ENCODE results near the gene TMEM45B.

Gene TMEM45B

DNA sequence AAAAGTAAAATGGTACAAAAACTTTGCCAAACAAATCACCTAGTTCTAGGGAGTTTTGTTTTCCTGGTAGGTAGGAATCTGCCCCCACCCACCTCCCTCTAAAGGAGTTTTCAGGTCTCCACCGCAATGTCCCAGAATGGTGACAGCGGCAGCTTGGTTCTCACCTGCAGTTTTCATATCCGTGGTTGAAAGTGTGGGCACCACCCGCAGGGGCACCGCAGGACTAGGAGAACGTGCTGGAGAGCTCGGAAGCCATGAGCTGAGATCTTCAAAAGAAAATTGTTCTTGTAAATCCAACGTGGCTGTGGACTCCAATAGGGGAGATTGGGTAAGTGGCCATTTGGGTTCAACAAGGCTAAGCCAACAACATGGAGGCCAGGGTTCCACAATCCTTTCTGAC, 68.9 kb downstream of the TMEM45B start:
- no peaks in the 10 kb centered on the region for H3K27me3 ChIP-seq (replicated peaks; ENCODE audit: control insufficient read depth, insufficient read depth, low read length)
- TF ChIP-seq, protein P1, sequence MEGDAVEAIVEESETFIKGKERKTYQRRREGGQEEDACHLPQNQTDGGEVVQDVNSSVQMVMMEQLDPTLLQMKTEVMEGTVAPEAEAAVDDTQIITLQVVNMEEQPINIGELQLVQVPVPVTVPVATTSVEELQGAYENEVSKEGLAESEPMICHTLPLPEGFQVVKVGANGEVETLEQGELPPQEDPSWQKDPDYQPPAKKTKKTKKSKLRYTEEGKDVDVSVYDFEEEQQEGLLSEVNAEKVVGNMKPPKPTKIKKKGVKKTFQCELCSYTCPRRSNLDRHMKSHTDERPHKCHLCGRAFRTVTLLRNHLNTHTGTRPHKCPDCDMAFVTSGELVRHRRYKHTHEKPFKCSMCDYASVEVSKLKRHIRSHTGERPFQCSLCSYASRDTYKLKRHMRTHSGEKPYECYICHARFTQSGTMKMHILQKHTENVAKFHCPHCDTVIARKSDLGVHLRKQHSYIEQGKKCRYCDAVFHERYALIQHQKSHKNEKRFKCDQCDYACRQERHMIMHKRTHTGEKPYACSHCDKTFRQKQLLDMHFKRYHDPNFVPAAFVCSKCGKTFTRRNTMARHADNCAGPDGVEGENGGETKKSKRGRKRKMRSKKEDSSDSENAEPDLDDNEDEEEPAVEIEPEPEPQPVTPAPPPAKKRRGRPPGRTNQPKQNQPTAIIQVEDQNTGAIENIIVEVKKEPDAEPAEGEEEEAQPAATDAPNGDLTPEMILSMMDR (IDR thresholded peaks at IDR 0.05; ENCODE audit: insufficient read depth, low read length, poor library complexity, severe bottlenecking) = no peak
- H3K4me3 ChIP-seq (replicated peaks; ENCODE audit: low read depth, low read length) = no peak overlapping the region
- H3K36me3 ChIP-seq (ENCODE audit: control insufficient read depth, insufficient read depth, low read length) = peaks cover 22% of the 10 kb centered on the region
- no peak for DNase-seq (ENCODE audit: extremely low read depth, insufficient read length)

DNA sequence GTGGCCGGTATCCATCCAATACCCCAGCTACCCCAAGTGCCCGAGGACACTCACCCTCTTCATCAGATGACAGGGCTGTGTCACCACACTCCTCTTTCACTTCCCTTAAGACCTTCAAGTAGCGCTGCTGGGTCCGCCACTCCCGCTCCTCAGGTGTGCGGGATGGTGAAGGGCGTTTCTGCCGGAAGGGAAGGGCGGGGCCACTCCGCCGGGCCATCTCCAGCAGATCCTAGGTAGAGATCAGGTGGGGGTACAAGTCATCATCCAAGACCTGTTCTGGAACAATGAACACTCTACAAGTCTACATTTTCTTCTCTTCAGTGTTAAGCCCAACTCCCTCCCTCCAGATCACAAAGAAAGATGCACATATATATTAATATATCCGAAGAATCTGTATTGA, 69.7 kb downstream of the TMEM45B start:
- Histone ChIP-seq H3K36me3 (ENCODE audit: control insufficient read depth, insufficient read depth, low read length) (peaks cover 20% of the 10 kb centered on the region), H3K4me3 (replicated peaks; ENCODE audit: low read depth, low read length) (no peak overlapping the region), H3K27me3 (replicated peaks; ENCODE audit: control insufficient read depth, insufficient read depth, low read length) (no peaks in the 10 kb centered on the region)
- DNase-seq (ENCODE audit: extremely low read depth, insufficient read length) = no peak
- TF ChIP-seq, protein P1 (IDR thresholded peaks at IDR 0.05; ENCODE audit: insufficient read depth, low read length, poor library complexity, severe bottlenecking) = no peak

DNA sequence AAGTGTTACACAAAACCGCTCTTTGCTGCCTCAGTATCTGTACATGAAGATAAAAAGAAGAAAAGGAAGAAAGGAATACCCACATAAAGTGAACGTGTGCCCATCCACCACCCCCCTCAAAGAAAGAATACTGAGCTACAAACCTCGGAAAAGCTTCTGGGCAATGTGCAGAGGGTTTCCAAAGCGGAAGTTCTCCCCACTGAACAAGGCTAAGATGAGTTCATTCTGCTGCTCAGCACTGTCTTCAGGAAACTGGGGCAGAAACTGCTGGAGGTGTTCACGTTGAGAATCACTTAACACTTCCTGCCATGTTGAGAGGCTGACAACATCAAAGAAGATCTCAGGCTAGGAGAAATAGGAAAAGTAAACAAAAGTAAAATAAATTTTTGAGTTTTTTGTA, 72.8 kb downstream of the TMEM45B start:
- Histone ChIP-seq H3K4me3 (replicated peaks; ENCODE audit: low read depth, low read length) (no peak overlapping the region), H3K36me3 (ENCODE audit: control insufficient read depth, insufficient read depth, low read length) (peaks cover 22% of the 10 kb centered on the region), H3K27me3 (replicated peaks; ENCODE audit: control insufficient read depth, insufficient read depth, low read length) (no peaks in the 10 kb centered on the region)
- TF ChIP-seq, protein P1 (IDR thresholded peaks at IDR 0.05; ENCODE audit: insufficient read depth, low read length, poor library complexity, severe bottlenecking) = no peak
- no peak for DNase-seq (ENCODE audit: extremely low read depth, insufficient read length)

DNA sequence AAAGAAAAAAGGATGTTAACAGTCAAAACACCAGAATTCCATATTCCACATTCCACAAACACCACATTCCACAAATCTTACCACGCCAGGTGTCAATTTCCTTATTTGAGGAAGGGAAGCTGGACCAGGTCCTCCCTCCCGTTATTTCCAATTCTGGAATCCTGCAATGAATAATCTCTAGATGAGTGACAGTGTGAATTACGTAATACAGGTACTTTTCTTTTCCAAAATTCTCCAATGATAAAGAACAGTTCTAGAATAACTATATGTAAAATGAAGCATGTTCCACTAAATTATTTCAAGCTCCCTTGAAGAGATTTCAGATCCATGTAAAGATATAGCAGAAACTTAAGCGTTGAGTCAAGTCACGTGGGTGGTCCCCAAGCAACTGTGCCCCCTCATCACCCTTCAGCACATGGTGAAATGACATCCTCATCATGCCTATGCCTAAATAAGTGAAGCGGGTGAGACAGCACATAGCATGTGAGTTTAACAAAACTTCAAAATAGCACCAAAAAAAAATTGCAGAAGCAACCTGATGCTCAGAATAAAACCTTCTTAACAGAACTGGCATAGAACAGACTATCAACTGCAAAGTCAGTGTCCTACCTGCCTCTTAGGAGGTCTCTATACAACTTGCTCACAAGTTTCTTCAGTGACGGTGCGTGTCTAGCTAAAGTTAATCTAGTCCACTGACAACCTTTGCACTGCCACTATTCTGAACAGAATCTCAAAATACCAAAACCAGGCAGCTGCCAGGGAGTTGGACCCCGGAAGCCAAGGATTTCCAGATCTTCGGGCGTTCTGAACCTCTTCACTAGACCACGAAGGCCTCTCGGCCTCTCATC, 78.9 kb downstream of the TMEM45B start:
- H3K36me3 ChIP-seq (ENCODE audit: control insufficient read depth, insufficient read depth, low read length) = peaks cover 4% of the 10 kb centered on the region
- no peak for DNase-seq (ENCODE audit: extremely low read depth, insufficient read length)

DNA sequence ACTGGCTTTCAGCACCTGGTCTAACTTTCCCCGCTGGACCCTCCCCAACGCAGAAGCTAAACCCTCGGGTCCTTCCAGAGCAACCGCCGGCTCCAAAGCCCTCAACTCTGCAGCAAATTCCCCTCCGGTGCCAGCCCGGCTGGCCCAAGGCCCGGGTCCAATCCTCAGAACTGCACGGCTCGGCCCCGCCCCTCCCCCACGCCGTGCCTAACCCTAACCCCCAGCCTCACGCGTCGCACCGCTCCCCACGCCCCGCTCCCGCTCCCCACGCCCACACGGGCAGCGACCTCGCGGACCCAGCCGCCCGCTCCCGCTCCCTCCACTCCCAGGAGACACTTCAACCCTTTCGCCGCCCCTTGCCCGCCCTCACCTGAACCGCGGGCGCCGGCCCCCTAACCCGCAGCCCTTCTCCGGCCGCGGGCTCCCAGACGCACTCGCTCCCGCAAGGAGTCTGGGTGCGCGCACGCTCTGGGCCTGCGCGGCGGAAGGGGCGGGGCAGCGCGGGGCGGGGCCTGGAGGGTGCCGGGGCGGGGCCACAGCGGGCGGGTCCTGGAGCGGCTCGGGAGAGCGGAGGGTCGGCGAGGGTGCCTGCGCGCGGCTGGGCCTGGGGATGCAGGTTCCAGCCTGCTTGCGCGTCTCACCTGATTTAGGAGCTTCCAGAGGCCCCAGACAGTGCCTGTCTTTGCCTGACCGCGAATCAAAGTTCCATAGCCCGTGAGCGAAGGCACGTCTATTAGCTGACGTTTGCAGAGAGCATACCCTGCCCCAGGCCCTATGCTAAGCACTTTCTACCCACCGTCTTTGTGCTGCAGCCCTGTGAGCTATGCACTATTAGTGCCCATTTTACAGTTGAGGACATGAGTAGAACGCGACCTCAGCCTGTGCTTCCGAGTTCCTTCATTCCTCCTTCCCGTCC, 79.7 kb downstream of the TMEM45B start, which contains the start of gene NFRKB:
Gene NFRKB (minus strand): TSS at position 453 of the 916 bp plus-strand sequence. CDS start 2,729 bp downstream, outside the sequence.
- Histone ChIP-seq H3K36me3 (ENCODE audit: control insufficient read depth, insufficient read depth, low read length) (peaks cover 4% of the 10 kb centered on the region), H3K4me3 (replicated peaks; ENCODE audit: low read depth, low read length) (peak within 1 kb of the TSS; percentile 95), H3K27me3 (replicated peaks; ENCODE audit: control insufficient read depth, insufficient read depth, low read length) (no peaks in the 10 kb centered on the region)
- TF ChIP-seq, protein P1 (IDR thresholded peaks at IDR 0.05; ENCODE audit: insufficient read depth, low read length, poor library complexity, severe bottlenecking) = no peak
- DNase-seq (ENCODE audit: extremely low read depth, insufficient read length) = peak; percentile 83

More for the DNA sequence above, 78.9 kb downstream of the TMEM45B start:
- peak overlapping the region; percentile 95 for H3K4me3 ChIP-seq (replicated peaks; ENCODE audit: low read depth, low read length)
- no peaks in the 10 kb centered on the region for H3K27me3 ChIP-seq (replicated peaks; ENCODE audit: control insufficient read depth, insufficient read depth, low read length)
- TF ChIP-seq, protein P1 (IDR thresholded peaks at IDR 0.05; ENCODE audit: insufficient read depth, low read length, poor library complexity, severe bottlenecking) = no peak

Data from GM06990 (cell line).